Measurements from ENCODE around the gene ERC2.

Gene ERC2

DNA sequence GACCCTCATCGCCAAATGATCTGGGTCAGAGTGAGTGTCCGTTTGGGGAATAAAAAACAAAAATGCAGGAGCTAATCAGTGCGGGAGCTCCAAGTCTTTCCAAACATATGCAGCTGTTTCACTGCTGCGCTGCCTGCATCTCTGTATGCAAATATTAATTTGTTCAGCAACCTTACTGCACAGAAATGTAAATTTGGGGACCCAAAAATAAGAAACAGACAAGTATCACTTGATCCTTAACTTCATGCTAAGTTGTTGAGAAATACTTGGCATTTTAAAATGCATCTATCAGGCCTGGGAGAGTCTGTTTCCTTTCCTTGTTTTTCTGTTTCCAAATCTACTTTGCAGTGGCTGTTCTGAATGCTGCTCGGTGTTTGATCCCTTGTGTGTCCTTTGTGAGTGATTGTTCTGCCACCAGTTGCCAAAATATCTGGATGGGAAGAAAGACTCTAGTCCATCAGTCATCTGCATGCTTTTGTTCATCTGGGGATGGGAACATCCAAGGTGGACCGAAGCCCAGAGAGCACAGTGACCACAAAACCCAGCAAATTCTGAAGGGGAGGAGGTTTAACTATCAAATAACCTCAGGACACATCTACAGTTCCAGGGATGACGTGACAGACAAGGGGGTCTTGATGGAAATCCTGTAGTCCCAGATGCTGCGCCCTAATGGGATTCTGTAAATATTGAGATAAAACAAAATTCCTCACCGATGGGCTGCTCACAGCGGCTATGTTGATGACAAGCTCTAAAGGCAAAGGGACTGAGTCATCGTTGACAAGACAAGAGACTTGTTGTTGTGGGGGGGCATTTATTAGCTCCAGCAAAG lies 781.6 kb downstream of the ERC2 start:
- Mint-ChIP-seq H3K27ac (peak overlapping the region; percentile 65 to 80 (median 72)), H3K4me1 (peaks cover 58% of the 10 kb centered on the region), H3K27me3 (ENCODE audit: low read depth) (peaks cover 7% of the 10 kb centered on the region), H3K4me3 (no peak overlapping the region), H3K9me3 (no peaks in the 10 kb centered on the region), H3K36me3 (ENCODE audit: low read depth) (no peaks in the 10 kb centered on the region)
- TF ChIP-seq, protein P1, sequence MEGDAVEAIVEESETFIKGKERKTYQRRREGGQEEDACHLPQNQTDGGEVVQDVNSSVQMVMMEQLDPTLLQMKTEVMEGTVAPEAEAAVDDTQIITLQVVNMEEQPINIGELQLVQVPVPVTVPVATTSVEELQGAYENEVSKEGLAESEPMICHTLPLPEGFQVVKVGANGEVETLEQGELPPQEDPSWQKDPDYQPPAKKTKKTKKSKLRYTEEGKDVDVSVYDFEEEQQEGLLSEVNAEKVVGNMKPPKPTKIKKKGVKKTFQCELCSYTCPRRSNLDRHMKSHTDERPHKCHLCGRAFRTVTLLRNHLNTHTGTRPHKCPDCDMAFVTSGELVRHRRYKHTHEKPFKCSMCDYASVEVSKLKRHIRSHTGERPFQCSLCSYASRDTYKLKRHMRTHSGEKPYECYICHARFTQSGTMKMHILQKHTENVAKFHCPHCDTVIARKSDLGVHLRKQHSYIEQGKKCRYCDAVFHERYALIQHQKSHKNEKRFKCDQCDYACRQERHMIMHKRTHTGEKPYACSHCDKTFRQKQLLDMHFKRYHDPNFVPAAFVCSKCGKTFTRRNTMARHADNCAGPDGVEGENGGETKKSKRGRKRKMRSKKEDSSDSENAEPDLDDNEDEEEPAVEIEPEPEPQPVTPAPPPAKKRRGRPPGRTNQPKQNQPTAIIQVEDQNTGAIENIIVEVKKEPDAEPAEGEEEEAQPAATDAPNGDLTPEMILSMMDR (IDR thresholded peaks at IDR 0.05; ENCODE audit: unreplicated experiment in 3 of 3) = no peak

DNA sequence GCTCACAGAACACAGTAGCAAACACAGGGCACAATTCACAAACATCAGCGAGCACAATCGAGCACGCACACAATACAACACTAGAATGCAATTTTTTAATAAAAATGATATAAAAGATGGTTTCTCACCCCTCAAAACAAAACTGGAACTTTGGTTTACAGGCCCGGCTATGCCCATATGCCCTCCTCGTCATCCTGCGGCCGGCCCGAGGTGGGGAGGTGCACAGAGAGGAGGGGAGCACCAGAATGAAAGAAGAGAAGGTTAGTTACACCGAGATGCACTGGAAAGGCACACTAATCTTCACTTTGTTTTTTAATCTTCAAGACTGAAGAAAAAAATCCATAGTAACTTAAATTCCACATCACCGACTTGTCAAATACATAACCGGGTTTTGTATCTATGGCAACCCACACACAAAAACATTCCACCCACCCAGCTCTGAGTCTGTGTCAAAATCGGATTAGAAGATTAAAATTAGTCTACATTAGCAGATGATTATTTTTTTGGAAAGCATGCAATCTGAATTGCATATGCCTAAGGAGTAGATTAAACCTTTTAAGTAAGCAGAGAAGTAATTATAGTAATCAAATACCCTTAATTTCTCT lies 784.5 kb downstream of the ERC2 start:
- TF ChIP-seq, protein P1 (IDR thresholded peaks at IDR 0.05; ENCODE audit: unreplicated experiment in 3 of 3) = no peak
- no peaks in the 10 kb centered on the region for H3K36me3 Mint-ChIP-seq (ENCODE audit: low read depth)
- no peaks in the 10 kb centered on the region for H3K9me3 Mint-ChIP-seq
- no peaks in the 10 kb centered on the region for H3K27me3 Mint-ChIP-seq (ENCODE audit: low read depth)
- peaks cover 53% of the 10 kb centered on the region for H3K4me1 Mint-ChIP-seq
- no peak overlapping the region for H3K4me3 Mint-ChIP-seq
- peak overlapping the region in 1 of 3 experiments; percentile 39 for H3K27ac Mint-ChIP-seq

DNA sequence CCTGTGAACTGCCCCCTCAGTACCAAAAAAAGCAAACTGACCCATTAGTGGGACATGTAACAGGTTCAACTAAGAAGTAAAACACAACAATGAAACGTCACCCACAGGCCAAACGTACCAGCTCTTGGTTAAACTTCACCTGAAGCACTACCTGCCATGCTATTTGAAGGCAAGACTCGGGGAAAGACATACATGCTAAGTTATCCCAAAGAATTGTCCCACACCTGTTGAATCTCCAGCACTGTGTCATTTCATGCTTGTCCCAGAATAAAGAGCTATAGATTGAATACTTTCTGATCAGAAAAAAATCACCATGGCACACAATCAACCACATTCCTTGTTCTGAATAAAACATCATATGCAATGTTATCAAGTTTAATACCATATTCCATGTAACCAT lies 785.8 kb downstream of the ERC2 start:
- H3K36me3 Mint-ChIP-seq (ENCODE audit: low read depth) = no peaks in the 10 kb centered on the region
- TF ChIP-seq, protein P1 (IDR thresholded peaks at IDR 0.05; ENCODE audit: unreplicated experiment in 3 of 3) = no peak
- no peaks in the 10 kb centered on the region for H3K9me3 Mint-ChIP-seq
- H3K27ac Mint-ChIP-seq = no peak overlapping the region
- H3K27me3 Mint-ChIP-seq (ENCODE audit: low read depth) = no peaks in the 10 kb centered on the region
- no peak overlapping the region for H3K4me3 Mint-ChIP-seq
- H3K4me1 Mint-ChIP-seq = peaks cover 51% of the 10 kb centered on the region

DNA sequence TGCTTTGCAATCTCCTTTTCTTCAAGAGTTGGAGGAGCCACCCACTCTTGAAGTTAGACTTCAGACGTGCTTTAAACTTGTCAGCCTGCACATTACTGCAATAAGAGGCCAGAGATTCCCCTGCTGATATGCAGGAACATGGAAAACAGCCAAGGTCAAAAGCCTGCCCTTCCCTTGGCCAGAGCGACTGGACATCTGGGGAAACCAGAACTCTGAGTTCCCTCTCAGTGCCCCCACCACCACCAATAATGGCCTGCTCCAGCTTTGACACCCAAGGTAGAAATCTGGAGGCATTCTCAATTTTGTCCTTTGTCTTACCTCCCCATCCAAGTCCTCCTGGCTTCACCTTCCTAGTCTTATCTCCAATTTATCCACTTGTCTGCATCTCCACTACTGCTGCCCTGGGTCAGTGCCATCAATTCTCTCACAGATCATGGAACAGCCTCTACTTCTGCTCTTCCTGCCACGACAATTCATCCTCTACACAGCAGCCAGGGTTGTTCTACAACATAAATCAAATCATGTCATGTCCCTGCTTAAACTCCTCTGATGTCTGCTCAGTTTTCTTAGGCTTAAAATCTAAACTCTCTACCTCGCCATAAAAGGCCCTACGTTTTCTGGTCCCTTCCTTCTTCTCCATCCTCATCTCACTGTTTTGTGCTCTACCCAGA lies 789.6 kb downstream of the ERC2 start:
- peaks cover 32% of the 10 kb centered on the region for H3K4me1 Mint-ChIP-seq
- H3K27ac Mint-ChIP-seq = peak overlapping the region in 1 of 3 experiments; percentile 3
- H3K36me3 Mint-ChIP-seq (ENCODE audit: low read depth) = no peaks in the 10 kb centered on the region
- no peak overlapping the region for H3K4me3 Mint-ChIP-seq
- no peaks in the 10 kb centered on the region for H3K9me3 Mint-ChIP-seq
- H3K27me3 Mint-ChIP-seq (ENCODE audit: low read depth) = peaks cover 3% of the 10 kb centered on the region
- TF ChIP-seq, protein P1 (IDR thresholded peaks at IDR 0.05; ENCODE audit: unreplicated experiment in 3 of 3) = no peak

DNA sequence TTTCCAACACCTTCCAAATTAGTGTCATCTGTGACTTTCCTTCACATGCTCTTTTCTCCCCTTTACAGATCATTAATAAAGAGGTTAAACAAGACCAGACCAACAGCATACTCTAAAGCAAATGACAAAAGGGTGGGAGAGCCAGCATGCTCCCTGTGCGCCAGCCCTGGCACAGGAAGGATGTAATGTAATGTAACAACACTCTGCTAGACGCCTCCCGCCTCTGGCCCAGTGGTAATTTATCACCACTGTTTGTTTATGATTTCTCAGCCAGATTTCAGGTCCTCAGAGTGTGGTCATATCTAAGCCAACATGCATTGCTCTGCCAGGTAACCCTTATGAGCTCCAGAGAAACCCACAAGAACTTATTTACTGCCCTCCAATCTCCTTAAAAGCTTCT lies 791.6 kb downstream of the ERC2 start:
- H3K27me3 Mint-ChIP-seq (ENCODE audit: low read depth) = peaks cover 3% of the 10 kb centered on the region
- TF ChIP-seq, protein P1 (IDR thresholded peaks at IDR 0.05; ENCODE audit: unreplicated experiment in 3 of 3) = no peak
- peak overlapping the region in 2 of 3 experiments; percentile 20 to 37 for H3K27ac Mint-ChIP-seq
- H3K4me1 Mint-ChIP-seq = peaks cover 31% of the 10 kb centered on the region
- H3K9me3 Mint-ChIP-seq = no peaks in the 10 kb centered on the region
- H3K36me3 Mint-ChIP-seq (ENCODE audit: low read depth) = no peaks in the 10 kb centered on the region
- H3K4me3 Mint-ChIP-seq = no peak overlapping the region
